HG03565 (cell line): Measurements from ENCODE around the gene NEK9.

ENCODE experiments used
- ATAC-seq: cut with Tn5 transposase; IDR thresholded peaks from one replicate; pipeline ENCODE4 v1.9.1; 2021; ENCODE audit warnings: mild to moderate bottlenecking, moderate library complexity; ENCODE audit not compliant: unreplicated experiment

Gene NEK9

GRCh38 chr14:75113932-75114539, 12.8 kb downstream of the NEK9 start:
- no peak for ATAC-seq

- no peak for ATAC-seq
Measured at GRCh38 chr14:75109877-75110276, 17.0 kb downstream of the NEK9 start.

- ATAC-seq = no peak
Measured at GRCh38 chr14:75107186-75107585, 19.7 kb downstream of the NEK9 start.

- no peak for ATAC-seq
Measured at GRCh38 chr14:75101491-75101890, 25.4 kb downstream of the NEK9 start.

GRCh38 chr14:75098682-75099081, 28.2 kb downstream of the NEK9 start:
- ATAC-seq = no peak

- no peak for ATAC-seq
Measured at GRCh38 chr14:75098212-75098611, 28.6 kb downstream of the NEK9 start.

GRCh38 chr14:75096959-75097358, 29.9 kb downstream of the NEK9 start:
- no peak for ATAC-seq

GRCh38 chr14:75095690-75096089, 31.2 kb downstream of the NEK9 start:
- no peak for ATAC-seq

- no peak for ATAC-seq
Measured at GRCh38 chr14:75094896-75095295, 32.0 kb downstream of the NEK9 start.

GRCh38 chr14:75092698-75093097, 34.1 kb downstream of the NEK9 start:
- ATAC-seq = no peak

GRCh38 chr14:75091251-75091650, 35.6 kb downstream of the NEK9 start:
- no peak for ATAC-seq

- ATAC-seq = no peak
Measured at GRCh38 chr14:75090353-75090752, 36.5 kb downstream of the NEK9 start.

GRCh38 chr14:75088566-75089373, 38.1 kb downstream of the NEK9 start:
- ATAC-seq = no peak

GRCh38 chr14:75088153-75088552, 38.7 kb downstream of the NEK9 start:
- ATAC-seq = no peak

GRCh38 chr14:75084513-75084912, 42.3 kb downstream of the NEK9 start:
- no peak for ATAC-seq

- no peak for ATAC-seq
Measured at GRCh38 chr14:75083271-75083670, 43.6 kb downstream of the NEK9 start.

GRCh38 chr14:75081660-75082229, 45.1 kb downstream of the NEK9 start:
- no peak for ATAC-seq

GRCh38 chr14:75079521-75079920, 47.3 kb downstream of the NEK9 start:
- no peak for ATAC-seq

- ATAC-seq = no peak
Measured at GRCh38 chr14:75077794-75078193, 49.1 kb downstream of the NEK9 start.

GRCh38 chr14:75070383-75070782, 56.5 kb downstream of the NEK9 start:
- no peak for ATAC-seq

- ATAC-seq = no peak
Measured at GRCh38 chr14:75069811-75070145, 57.1 kb downstream of the NEK9 start.

- ATAC-seq = peak; percentile 50
Measured at GRCh38 chr14:75069121-75069810, 57.6 kb downstream of the NEK9 start, which contains the start of gene ZC2HC1C. Gene ZC2HC1C, plus strand, starts transcription at chr14:75069641. Its CDS starts 933 bp downstream, at chr14:75070574.
